ENCODE measurements around the gene SGMS1.
"Not testable (repeated sequence)": the region's sequence is repeated elsewhere in the genome, so short reads cannot be mapped to it uniquely, and the experiment has no call there.

Gene SGMS1

DNA sequence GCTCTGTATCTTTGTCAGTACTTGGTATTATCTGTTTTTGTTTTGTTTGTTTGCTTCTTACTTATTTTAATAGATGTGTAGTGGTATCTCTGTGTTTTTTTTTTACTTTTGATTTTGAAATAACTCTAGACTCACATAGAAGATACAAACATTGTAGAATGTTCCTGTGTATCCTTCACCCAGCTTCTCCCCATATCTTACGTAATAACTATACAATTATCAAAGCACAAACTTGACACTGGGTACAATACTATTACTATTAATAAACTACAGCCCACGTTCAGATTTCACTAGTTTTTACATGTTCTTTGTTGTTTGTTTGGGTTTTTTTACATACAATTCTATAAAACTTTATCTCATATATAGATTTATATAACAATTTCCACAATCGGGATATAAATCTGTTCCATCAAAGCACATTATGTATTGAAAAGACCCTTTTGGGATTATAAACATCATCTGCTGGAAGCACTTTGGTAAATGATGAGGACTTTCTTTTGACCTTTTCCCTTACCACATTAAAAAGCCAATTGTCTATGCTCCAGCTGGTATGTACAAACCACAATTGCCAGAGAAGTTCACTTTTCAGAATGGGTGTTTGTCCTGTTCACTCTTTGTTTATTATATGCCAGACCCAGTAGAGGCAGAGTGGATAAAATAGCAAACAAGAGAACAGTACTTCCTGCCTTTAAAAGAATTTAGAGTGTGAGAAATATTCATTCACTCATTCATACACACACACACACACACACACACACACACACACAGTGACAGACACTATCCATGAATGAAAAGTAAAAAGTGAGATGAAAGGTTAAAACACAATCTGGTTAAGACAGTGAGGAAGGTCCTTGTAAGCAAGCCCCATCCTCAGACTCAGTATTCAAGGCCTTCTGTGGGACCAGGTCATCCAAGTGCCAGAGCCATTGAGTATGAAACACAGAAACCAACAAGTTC is 113.0 kb downstream of the SGMS1 start:
- DNase-seq (ENCODE audit: low read depth) = no peak

DNA sequence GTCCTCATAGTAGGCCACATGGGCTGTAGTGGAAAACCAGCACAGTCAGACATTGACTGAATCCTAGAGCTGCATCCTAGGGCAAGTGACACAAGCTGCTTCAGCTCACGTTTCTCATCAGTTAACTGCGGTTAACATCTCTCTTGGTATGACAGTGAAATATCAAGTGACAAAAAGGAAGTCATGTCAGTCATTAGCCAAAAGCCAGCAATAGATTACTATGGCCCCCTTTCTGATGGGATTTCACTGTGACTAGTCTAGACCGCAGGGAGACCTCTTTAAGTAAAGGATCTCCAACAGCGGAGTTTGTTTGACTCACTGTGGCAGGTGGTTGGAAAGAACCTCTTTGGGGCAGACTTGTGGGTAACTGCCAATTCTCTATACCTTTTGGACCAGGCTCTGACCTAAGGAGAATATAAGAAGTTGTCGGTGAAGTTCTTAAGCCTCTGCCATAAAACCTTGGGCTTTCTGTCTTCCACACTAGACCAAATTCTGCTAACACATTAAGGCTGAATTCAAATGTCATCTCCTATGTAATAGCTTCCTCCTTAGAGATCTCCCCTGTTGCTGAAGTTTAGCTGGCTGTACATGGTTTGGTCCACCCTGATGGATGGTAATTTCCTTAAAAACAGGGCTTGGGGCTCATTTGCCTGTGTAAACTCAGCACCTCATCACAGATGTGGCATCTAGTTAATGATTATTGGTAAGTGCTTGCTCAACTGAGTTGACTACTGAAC is 115.3 kb downstream of the SGMS1 start:
- no peak for DNase-seq (ENCODE audit: low read depth)

DNA sequence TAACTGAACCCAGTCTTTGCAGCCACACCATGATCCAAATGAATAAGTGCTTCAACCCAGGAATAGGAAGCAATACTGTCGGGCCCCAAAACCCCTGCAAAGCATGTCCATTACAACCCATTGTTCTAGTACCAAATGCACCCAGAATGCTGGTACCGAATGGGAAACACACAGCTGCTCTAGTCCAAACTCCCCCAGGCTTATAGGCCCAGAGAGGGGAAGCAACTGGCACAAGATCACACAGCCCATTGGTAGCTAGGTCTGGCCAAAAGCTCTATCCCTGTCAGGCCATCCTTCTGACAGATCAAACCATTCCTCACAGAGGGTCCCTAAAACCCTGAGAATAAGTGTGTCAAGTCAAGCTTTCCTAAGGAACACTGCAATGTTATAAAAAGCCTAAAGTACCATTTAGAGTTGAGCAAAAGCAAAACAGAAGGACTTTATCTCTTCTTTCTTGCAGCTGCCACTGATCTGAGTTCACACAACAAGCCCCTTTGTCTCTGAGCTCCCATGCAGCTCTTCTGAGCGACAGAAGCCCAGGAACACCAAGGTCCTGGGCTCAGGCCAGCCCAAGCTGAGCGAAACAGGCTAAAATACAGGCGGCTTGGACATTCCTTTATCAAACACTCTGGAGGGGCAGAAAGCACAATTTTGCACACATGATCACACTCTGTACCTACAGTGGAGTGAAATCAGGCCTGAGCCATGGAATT is 116.7 kb downstream of the SGMS1 start:
- DNase-seq (ENCODE audit: low read depth) = no peak

DNA sequence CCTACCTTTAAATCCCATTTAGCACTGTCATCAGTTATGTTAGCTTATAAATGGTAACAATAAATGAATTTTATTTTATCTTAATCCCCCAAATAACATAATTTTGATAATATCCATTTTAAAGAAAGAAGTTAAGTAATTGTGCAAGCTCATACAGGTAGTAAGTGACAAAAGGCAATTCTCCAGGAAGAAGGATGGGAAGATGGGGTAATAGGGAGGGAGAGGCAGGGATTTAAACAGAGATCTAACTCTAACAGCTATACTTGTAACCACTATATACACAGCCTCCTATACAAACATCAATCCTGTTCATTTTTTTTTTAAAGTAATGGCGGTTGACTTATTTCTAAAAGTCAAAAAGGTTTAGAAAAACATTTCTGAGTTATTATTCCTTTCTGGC is 119.4 kb downstream of the SGMS1 start:
- no peak for DNase-seq (ENCODE audit: low read depth)

DNA sequence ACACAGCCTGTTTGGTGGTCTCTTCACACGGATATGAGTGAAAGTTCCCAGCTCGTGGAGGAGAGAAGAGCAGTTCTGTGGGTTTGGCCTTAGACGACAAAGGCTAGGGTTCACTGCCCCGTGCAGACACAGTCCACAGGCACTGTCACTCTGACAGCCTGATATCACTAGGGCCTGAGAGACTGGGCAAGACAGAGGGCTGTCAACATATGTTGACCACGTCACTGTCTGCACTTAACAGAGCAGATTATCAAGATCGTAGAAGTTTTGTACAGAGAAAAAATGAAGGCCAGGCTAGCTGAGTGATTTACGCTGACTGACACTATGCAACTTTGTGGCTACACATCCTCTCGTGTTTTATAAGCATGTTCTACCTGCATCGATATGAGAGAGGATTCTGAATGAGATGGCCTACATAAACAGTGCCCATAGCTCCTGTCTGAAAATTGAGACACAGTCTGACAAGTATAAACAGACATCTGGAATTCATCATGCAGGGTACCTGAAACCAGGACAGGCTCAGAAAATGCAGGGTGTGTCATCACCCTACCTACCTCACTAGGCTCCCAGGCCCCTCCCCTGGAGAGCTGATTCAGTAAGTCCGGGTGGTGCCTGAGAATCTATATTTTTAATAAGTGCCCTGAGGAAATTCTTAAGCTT is 120.0 kb downstream of the SGMS1 start:
- no peak for DNase-seq (ENCODE audit: low read depth)

DNA sequence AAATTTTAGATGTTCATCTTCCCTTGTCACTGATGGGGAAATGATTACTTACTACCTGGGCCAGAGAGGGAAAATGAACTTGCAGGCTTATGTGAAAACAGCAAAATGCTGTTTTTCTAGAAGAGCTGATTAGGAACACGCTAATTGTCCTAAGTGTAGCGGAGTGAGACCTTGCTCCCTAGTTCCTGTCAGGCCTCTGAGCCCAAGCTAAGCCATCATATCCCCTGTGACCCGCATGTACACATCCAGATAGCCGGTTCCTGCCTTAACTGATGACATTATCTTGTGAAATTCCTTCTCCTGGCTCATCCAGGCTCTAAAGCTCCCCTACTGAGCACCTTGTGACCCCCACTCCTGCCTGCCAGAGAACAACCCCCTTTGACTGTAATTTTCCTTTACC is 120.6 kb downstream of the SGMS1 start:
- not testable (repeated sequence) for DNase-seq (ENCODE audit: low read depth)

DNA sequence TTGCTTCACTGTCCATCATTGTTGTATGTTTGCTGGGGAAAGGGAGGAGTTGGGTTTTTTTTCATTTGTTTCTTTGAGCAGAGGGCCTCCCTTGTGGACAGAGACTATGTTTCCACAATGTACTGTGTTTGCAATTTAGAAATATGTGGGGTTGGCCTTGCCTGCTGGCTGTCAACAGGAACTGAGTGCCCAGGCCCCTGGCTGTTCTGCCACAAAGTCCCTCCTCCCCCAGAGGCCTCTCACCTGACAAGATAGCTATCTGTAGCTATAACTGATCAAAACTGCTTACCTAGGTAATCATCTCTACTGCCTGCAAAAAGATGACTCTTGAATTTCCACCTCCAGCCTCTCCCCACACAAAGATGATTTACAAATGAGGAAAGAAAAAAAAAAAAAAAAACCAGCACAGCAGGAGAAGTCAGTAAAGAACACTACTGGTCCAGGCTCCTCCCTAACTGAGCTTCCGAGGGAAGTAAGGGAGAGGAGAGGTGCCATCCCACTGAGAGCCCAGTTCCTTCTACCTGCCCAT is 121.8 kb downstream of the SGMS1 start:
- DNase-seq (ENCODE audit: low read depth) = no peak

DNA sequence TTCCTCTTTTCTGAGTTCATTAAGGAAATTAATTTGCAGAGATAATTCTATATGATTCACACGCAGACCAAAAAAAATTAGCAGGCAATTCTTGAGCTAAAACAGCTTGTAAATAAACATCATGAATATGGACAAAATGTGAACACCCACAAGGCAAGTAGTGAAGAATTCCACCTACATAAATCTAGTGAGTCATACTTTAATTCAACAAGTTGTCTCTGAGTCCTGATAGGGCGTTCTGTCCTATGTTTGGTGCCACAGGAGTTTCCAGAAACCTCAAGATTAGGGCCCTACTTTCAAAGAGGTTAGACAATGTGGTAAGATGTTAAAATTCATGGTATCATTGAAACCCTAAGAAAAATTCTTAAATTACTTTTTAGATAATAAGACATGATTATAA is 122.3 kb downstream of the SGMS1 start:
- peak; percentile 82 for DNase-seq (ENCODE audit: low read depth)

DNA sequence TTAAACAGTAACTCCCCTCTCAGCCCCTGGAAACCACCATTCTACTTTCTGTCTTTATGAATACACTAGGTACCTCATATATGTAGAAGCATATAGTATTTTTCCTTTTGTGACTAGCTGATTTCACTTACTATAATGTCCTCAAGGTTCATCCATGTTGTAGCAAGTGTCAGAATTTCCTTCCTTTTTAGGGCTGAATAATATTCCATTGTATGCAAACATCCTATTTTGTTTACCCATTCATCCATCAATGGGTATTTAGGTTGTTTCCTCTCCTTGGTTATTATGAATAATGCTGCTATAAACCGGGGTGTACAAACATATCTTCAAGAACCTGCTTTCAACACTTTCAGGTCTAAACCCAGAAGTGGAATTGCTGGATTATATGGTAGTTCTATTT is 125.3 kb downstream of the SGMS1 start:
- DNase-seq (ENCODE audit: low read depth) = no peak

DNA sequence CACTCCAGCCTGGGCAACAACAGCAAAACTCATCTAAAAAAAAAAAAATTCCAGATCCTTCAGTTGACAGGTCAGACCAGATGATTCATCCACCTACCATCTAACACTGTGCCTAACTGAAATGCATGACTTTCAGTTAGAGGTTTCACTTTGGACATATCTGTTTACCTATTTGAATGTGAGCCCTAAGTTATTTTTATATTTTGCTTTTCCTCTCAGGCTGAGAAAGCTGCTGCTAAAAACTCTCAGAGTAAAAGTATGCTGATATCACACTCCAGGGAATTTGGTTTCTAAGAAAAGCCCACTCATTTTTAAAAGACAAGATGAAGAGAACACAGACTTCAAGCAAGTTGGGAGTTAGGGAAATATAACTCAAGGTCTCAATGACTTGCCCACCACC is 126.0 kb downstream of the SGMS1 start:
- DNase-seq (ENCODE audit: low read depth) = peak; percentile 81

DNA sequence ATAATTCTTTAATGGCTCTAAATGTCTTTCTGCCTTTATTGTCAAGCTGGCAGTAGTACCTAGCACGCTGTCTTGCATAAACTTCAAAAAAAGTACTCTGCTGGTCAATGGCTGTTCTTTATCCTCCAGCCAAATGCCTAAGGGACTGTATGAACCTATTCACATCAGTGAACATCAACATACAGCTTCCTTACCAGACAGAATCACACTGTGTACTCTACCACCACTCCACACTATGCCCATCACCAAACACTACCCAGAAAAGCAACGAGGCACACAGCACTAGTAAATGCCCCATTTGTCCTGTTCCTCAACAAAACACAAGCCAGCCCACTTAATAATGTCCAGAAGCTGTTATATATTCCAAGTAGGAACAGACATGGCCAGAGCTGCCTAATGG is 127.5 kb downstream of the SGMS1 start:
- no peak for DNase-seq (ENCODE audit: low read depth)

DNA sequence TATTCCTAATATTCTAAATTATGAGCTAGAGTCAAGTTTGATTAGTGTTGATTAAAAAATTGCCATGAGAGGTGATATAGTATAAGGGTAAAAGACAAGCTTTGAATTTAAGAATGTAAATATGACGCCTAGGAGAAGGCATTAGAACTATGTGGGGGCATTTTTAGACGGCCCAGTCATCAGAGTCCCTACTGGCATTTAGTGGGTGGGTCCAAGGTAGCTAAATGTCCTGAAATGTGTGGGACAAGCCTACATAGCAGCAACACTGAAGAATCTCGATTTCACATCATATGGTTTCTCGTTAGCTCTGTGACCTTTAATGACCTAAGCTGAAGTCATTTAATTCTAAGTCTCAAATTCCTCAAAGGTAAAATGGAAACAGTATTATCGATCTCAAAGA is 133.5 kb downstream of the SGMS1 start:
- no peak for DNase-seq (ENCODE audit: low read depth)

DNA sequence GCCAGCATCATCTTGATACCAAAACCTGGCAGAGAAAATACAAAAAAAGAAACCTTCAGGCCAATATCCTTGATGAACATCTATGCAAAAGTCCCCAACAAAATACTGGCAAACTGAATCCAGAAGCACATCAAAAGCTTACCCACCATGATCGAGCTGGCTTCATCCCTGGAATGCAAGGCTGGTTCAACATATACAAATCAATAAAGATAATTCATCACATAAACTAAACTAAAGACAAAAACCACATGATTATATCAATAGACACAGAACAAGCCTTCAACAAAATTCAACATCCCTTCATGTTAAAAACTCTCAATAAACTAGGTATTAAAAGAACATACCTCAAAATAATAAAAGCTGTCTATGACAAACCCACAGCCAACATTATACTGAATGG is 139.2 kb downstream of the SGMS1 start:
- not testable (repeated sequence) for DNase-seq (ENCODE audit: low read depth)

DNA sequence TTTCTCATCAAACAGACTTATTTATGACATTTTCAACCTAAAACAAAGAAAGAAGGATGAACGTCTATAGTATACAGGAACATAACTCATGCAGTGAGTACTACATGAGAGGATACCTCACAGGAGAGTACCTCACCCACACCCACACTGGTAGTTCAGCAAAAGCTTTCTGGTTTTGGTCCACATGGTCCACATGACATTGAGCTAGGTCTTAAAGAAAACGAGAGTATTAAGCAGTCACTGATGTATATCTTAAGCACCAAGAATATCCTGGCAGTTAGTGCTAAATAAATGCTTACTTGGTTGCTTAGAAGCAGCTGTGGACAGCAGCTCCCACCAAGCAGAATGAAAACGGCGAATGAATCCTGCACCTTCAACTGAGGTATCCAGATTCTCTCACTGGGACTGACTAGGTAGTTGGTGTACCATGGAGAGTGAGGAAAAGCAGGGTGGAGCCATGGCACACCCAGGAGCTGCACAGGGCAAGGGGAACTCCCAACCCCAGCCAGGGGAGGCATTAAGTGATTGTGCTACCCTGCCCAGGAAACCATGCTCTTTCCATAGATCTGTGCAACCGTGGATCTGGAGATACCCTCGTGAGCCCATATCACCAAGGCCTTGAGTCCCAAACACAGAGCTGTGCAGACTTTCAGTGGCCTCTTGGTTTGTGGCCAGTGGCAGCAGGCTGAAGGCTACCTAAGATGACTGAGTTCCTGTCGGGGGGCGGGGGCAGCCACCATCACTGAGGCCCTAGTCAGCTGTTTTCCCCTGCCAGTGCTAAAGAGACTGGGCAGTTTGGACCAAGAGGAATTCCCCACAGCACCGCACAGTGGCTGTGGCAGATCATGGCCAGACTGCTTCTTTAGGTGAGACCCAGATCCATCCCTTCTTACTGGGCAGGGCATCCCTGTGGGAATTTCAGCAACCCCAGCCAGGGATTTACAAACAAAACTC is 143.4 kb downstream of the SGMS1 start:
- DNase-seq (ENCODE audit: low read depth) = no peak

DNA sequence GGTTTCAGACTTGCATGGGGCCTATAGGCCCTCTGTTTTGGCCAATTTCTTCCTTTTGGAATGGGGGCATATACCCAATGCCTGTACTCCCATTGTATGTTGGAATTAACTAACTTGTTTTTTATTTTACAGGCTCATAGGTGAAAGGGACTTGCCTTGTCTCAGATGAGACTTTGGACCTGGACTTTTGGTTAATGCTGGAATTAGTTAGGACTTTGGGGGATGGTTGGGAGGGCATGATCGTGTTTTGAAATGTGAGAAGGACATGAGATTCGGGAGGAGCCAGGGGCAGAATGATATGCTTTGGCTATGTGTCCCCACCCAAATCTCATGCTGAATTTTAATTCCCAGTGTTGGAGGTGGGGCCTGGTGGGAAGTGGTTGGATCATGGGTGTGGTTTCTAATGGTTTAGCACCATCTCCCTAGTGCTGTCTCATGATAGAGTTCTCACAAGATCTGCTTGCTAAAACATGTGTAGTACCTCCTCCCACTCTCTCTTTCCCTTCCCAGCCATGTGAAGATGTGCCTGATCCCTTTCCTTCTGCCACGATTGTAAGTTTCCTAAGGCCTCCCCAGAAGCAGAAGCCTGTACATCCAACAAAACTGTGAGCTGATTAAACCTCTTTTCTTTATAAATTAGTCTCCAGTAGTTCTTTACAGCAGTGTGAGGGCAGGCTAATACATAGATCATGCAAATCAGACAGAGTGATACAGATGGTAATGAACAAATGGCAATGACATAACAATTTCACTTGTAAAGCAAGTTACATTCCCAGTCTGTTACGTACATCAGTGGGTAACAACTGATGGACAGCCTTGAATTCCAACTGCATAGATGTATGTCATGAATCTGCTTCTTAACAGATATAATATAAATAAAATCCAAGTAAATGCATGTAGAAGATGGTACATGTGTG is 146.2 kb downstream of the SGMS1 start:
- no peak for DNase-seq (ENCODE audit: low read depth)

DNA sequence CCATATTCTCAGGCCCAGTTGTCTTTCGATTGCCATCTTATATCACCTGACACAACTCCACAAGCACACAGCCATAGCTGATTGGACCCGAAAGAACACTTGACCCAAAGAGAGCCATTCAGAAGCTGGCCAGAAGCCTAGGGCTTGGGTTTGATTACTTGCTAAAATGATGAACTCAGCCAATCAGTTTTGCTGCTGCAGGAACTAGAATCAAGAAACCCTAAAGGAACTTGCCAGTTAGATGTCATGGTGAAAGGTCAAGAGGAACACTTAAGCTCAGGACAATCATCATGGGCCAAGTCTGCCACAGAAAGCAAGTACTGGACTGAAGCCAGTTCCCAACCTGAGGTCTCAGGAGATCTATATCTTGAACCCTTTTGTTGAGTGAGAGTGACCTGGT is 150.0 kb downstream of the SGMS1 start:
- DNase-seq (ENCODE audit: low read depth) = no peak

DNA sequence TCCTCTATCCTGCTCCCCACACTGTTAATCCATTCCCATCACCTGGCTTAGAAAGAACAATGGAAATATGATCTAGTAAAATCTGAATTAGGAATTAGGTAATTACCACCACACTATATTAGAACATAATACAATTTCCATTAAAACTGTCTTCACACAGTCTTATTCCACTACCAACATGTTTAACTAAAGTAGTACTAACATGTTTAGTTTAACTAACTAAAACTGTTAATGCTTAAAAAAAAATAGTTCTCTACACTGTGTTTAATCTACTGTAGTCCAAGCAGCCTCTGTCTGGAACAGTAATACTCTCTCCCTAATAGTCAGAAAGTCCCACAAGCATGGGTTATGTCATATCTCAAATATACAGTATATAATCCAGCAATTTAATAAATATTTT is 150.8 kb downstream of the SGMS1 start:
- no peak for DNase-seq (ENCODE audit: low read depth)

DNA sequence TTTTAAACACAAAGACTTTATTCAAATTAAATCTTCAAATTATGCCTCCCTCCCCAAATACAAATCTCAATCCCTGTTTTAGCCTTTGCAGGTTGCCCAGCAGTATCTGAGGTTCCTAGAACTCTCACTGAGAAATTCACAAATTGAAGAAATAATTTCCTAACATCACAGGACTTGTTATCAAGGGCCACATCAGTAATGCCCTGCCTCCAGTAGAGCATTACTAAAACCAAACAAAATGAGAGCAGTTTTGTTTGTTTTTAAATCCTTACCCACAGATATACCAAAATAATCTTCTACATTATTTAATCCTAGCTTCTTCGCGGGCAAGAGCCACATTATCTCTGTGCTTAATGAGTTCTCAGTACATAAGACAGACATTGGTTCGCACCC is 152.2 kb downstream of the SGMS1 start:
- no peak for DNase-seq (ENCODE audit: low read depth)

DNA sequence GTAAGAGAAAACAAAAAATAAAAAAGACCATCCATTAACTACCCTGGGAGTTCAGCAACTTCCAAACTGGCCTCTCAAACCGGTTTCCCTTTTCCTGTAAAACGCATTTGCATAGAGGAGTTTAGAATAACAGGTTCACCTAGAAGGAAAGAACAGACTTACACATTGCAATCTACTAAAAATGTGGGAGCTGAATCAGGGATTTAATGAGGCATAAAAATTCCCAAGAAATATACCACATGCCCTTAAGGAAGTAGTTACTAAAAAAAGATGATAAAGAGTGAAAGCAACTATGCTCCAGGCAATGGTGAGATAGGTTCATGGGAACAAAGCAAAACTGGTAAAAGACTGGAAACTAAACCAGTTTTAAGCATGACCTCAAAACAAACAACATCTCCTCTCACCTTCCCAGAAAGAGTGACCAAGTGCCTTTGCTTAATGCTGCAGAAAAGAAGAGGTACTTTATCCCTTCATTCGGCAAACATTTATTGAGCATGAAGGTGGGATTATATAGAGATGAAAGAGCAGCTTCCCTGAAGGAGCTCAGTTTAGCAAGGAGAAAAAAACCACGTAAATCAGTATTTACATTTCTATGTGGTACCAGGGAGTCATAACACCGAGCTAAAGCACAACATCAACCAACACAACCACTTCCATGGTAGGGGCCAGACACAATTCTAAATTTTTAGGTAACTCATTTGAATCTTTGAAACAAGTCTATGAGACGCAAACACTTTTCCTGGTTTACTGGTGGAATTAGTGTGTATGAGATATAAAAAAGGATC is 152.8 kb downstream of the SGMS1 start:
- DNase-seq (ENCODE audit: low read depth) = peak; percentile 12
